ENCODE measurements around the gene SLC1A1. TPM values are rescaled to one million over a fixed set of nuclear protein-coding genes. Genes with fewer than 3 reads are reported as not detected.

SLC1A1 gene
- total RNA-seq, 4 donors from 2014 or later: 1.1 to 2.3 (median 1.8) TPM

DNA sequence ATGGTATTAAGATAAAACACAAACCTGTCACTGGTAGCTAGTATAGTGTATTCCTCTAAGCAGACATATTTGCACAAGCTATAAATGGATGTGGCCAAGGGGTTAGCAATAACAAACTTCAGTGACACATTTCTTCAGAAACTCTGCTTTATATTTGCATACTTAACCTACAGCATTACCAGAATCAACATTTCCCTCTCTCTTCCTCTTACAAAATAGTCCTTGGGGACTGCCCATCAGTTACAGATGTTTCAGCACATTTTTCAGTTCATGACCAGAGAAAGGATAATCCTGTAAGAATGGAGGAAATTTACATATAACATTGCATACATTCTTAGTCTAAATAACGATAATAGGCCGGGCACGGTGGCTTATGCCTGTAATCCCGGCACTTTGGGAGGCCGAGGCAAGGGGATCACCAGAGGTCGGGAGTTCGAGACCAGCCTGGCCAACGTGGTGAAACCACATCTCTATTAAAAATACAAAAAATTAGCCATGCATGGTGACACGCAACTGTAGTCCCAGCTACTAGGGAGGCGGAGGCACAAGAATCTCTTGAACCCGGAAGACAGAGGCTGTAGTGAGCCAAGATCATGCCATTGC, 25.3 kb upstream of the SLC1A1 start:
- H3K36me3 ChIP-seq: no peaks in the 10 kb centered on the region
- H3K9me3 ChIP-seq: peaks cover 0 to 6% (median 0%) of the 10 kb centered on the region in 3 donors
- no peak overlapping the region for H3K4me3 ChIP-seq
- no peaks in the 10 kb centered on the region for H3K4me1 ChIP-seq
- 86 to 88% methylated on average over 3 to 9 of the region's 11 CpGs for WGBS, 2 donors (ENCODE audit: low coverage in 1 of 2)
- ATAC-seq: no peak
- TF ChIP-seq POLR2A (IDR thresholded peaks at IDR 0.05) (no peak), EP300 (IDR thresholded peaks at IDR 0.05) (no peak), POLR2AphosphoS5 (IDR thresholded peaks at IDR 0.05) (no peak)
- TF ChIP-seq, protein P1, sequence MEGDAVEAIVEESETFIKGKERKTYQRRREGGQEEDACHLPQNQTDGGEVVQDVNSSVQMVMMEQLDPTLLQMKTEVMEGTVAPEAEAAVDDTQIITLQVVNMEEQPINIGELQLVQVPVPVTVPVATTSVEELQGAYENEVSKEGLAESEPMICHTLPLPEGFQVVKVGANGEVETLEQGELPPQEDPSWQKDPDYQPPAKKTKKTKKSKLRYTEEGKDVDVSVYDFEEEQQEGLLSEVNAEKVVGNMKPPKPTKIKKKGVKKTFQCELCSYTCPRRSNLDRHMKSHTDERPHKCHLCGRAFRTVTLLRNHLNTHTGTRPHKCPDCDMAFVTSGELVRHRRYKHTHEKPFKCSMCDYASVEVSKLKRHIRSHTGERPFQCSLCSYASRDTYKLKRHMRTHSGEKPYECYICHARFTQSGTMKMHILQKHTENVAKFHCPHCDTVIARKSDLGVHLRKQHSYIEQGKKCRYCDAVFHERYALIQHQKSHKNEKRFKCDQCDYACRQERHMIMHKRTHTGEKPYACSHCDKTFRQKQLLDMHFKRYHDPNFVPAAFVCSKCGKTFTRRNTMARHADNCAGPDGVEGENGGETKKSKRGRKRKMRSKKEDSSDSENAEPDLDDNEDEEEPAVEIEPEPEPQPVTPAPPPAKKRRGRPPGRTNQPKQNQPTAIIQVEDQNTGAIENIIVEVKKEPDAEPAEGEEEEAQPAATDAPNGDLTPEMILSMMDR (IDR thresholded peaks at IDR 0.05): no peak
- no peaks in the 10 kb centered on the region for H3K27me3 ChIP-seq
- H3K27ac ChIP-seq: no peak overlapping the region

DNA sequence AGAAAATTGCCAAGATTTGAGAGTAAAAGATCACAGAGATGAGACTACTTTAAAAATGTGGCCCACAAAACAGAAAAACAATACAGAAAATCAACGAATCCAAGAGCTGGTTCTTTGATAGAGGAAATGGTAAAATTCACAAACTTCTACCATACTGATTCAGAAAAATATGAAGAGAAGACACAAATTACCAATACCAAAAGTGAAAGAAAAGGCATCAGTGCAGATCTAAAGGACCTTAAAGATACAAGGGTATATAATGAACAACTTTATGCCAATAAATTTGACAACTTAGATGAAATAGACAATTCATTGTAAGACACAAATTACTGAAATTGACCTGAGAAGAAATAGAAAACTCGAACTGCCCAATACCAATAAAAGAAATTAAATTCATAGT, 24.4 kb upstream of the SLC1A1 start:
- H3K36me3 ChIP-seq: no peaks in the 10 kb centered on the region
- H3K4me1 ChIP-seq: no peaks in the 10 kb centered on the region
- no peak for TF ChIP-seq EP300 (IDR thresholded peaks at IDR 0.05)
- TF ChIP-seq, protein P1 (IDR thresholded peaks at IDR 0.05): no peak
- no peak for TF ChIP-seq POLR2AphosphoS5 (IDR thresholded peaks at IDR 0.05)
- TF ChIP-seq POLR2A (IDR thresholded peaks at IDR 0.05): no peak
- ATAC-seq: no peak
- H3K9me3 ChIP-seq: peaks cover 0 to 6% (median 0%) of the 10 kb centered on the region in 3 donors
- WGBS, 2 donors (ENCODE audit: low coverage in 1 of 2): 66 to 85% methylated on average over 2 of the region's 2 CpGs
- H3K27me3 ChIP-seq: no peaks in the 10 kb centered on the region
- no peak overlapping the region for H3K4me3 ChIP-seq
- no peak overlapping the region for H3K27ac ChIP-seq

DNA sequence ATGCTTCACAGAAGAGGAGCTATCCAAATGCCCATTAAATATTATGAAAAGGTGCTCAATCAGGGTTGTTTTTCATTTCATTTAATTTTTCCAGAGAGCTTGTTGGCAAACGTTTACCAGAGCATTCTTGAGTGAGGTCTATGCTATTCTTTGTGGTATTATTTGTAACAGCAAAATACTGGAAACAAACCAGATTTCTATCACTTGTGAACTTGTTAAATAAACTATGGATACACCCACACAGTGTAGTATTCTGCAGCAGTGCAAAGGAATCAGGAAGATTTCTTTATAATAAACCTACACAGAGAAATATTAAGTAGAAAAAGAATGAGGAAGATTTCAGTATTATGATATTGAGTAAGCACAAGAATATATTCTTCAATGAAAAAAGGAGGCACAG, 15.0 kb upstream of the SLC1A1 start:
- no peak for ATAC-seq
- TF ChIP-seq POLR2AphosphoS5 (IDR thresholded peaks at IDR 0.05) (no peak), POLR2A (IDR thresholded peaks at IDR 0.05) (no peak), EP300 (IDR thresholded peaks at IDR 0.05) (no peak)
- TF ChIP-seq, protein P1 (IDR thresholded peaks at IDR 0.05): no peak
- Histone ChIP-seq H3K36me3 (no peaks in the 10 kb centered on the region), H3K9me3 (no peaks in the 10 kb centered on the region), H3K27ac (no peak overlapping the region), H3K27me3 (no peaks in the 10 kb centered on the region), H3K4me3 (no peak overlapping the region), H3K4me1 (peaks cover 0 to 7% (median 0%) of the 10 kb centered on the region in 3 donors)
- 9 to 13% methylated on average over 1 of the region's 1 CpG for WGBS, 2 donors (ENCODE audit: low coverage in 1 of 2)

DNA sequence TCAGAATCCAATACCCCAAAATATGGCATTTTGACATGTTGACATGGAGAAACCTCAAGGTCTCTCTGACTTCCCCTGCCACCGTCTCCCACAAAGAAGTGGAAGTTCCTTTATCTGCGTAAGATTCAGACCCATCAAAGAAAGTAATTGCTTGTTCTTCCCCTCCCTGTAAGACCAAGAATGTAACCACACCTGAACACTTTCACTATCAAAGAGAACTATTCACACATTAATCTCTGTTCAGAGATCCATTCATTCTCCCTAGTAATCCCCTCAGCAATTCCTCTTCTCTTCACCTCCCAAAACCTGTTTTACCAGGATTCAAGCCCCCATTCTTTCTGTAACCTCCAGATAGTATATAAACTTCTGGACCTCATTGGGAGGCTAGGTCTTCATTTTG, 4.1 kb upstream of the SLC1A1 start:
- 59 to 78% methylated on average over 2 of the region's 2 CpGs for WGBS, 2 donors (ENCODE audit: low coverage in 1 of 2)
- no peaks in the 10 kb centered on the region for H3K9me3 ChIP-seq
- no peak overlapping the region for H3K4me3 ChIP-seq
- H3K27ac ChIP-seq: no peak overlapping the region
- H3K27me3 ChIP-seq: no peaks in the 10 kb centered on the region
- TF ChIP-seq, protein P1 (IDR thresholded peaks at IDR 0.05): no peak
- TF ChIP-seq POLR2AphosphoS5 (IDR thresholded peaks at IDR 0.05) (no peak), EP300 (IDR thresholded peaks at IDR 0.05) (no peak), POLR2A (IDR thresholded peaks at IDR 0.05) (no peak)
- ATAC-seq: no peak
- H3K36me3 ChIP-seq: no peaks in the 10 kb centered on the region
- peaks cover 0 to 20% (median 1%) of the 10 kb centered on the region in 3 donors for H3K4me1 ChIP-seq

DNA sequence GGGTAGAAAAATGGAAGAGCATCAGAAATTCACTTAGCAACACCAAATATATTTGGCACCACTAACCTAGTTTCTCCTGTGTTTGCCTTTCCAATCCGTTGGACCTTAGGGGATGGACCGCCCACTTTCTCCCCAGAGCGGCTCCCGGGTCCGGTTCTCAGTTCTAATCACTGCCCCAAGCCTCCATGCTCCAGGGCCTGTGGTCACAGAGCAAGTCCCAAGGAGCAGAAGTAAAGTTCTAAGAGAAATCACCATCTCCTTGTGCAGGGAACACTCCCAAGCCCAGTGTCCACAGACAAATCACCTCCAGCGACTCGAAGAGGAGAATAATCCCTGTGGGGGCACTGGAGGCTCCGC, 728 bp upstream of the SLC1A1 start:
- ATAC-seq: peak; percentile 35

More for the DNA sequence above, 728 bp upstream of the SLC1A1 start:
- H3K9me3 ChIP-seq: no peaks in the 10 kb centered on the region
- H3K4me3 ChIP-seq: peak overlapping the region; percentile 69 to 87
- H3K27ac ChIP-seq: peak overlapping the region in 3 of 4 donors; percentile 81 to 84 (median 83)
- peaks cover 0 to 28% (median 7%) of the 10 kb centered on the region in 3 donors for H3K4me1 ChIP-seq
- no peaks in the 10 kb centered on the region for H3K36me3 ChIP-seq
- TF ChIP-seq POLR2A (IDR thresholded peaks at IDR 0.05) (no peak), EP300 (IDR thresholded peaks at IDR 0.05) (no peak), POLR2AphosphoS5 (IDR thresholded peaks at IDR 0.05) (no peak)
- TF ChIP-seq, protein P1 (IDR thresholded peaks at IDR 0.05): no peak
- 0 to 3% methylated on average over 5 to 8 of the region's 8 CpGs for WGBS, 2 donors (ENCODE audit: low coverage in 1 of 2)
- H3K27me3 ChIP-seq: no peaks in the 10 kb centered on the region

Data from gastroesophageal sphincter (tissue), 4 donors.